HG02798 (cell line): ENCODE data around the gene ATP6V0E1.
"Not testable (repeated sequence)": the region's sequence is repeated elsewhere in the genome, so short reads cannot be mapped to it uniquely, and the experiment has no call there.

Experiments
- ATAC-seq: cut with Tn5 transposase; IDR thresholded peaks from one replicate; pipeline ENCODE4 v1.9.1; 2021; ENCODE audit warnings: mild to moderate bottlenecking; ENCODE audit not compliant: unreplicated experiment, poor library complexity

The ATP6V0E1 gene

GRCh38 chr5:173032096-173032495 lies 48.5 kb downstream of the ATP6V0E1 start:
- not testable (repeated sequence) for ATAC-seq

- ATAC-seq = no peak
These were observed 49.2 kb downstream of the ATP6V0E1 start for GRCh38 chr5:173032730-173033129.

DNA sequence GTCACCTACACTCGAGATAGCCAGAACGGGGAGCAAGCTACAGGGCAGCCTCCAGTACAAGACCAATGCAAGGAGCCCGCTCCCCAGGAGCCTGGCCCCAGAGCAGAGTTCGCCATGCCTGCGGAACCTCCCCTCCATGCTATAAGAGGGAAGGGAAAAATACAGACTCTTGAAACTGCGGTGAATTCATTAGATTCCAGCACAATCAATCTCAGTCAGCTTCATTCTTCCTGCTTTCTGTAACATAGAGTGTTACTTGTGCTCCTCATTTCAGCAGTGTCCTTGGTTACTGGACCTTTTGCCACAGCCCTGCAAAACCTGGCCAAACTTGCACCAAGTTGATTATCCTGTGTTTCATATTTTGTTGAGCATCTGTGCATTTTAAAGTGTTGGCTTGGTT lies 50.4 kb downstream of the ATP6V0E1 start:
- ATAC-seq = no peak

- peak; percentile 65 for ATAC-seq
These were observed 52.5 kb downstream of the ATP6V0E1 start for GRCh38 chr5:173035904-173036707.

- no peak for ATAC-seq
These were observed 55.6 kb downstream of the ATP6V0E1 start for GRCh38 chr5:173039188-173039587.

GRCh38 chr5:173039964-173040363 lies 56.4 kb downstream of the ATP6V0E1 start:
- no peak for ATAC-seq

DNA sequence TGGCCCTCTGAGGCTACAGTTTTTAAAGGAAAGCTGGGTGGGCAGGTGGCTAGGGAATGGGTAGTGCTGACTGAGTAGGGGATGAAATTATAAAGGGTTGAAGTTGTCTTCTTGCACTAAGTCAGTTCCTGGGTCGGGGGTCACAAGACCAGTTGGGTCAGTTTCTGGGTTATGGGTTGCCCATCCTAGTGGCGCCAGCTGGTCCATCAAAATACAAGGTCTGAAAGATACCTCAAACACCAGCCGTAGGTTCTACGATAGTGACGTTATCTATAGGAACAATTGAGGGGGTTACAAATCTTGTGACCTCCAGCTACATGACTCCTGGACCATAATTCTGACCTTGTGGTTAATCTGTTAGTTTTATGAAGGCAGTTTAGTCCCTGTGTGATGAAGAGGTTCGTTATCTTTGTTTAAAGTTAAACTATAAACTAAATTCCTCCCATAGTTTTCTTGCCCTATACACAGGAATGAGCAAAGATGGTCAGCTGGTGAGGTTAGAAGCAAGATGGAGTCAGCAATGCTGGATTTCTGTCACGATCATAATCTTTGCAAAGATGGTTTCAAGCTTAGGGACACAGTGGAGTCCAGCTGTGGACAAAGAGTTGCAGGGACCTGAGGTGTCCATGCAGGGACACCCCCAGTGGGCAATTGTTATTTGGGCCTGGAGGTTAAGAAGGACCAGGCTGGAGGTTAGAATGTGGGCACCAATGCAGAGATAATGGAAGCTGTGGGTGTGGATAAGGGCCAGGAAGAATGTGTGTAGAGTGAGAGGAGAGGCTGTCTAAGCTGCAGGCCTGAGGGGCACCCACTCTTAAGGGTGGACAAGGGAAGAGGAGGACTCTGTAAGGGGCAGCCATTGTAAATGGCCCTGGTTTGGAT lies 58.6 kb downstream of the ATP6V0E1 start:
- no peak for ATAC-seq

DNA sequence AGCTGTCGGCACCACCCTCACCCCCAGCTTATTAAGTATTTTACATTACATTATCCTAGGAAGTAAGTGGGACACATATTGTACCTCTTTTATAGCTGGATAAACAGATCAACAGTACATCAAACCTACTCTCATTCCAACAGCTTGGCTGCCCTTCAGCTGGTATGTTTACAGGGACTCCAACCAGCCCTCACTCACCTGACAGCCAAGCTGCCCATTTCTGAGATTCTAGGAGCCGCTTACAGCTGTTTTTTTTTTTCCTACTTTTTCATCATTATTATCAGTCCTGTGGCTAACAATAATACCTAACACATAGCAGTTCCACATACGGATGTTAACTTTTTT lies 59.2 kb downstream of the ATP6V0E1 start:
- no peak for ATAC-seq

- no peak for ATAC-seq
These were observed 61.9 kb downstream of the ATP6V0E1 start for GRCh38 chr5:173045474-173045873.

- ATAC-seq = not testable (repeated sequence)
These were observed 63.7 kb downstream of the ATP6V0E1 start for GRCh38 chr5:173047096-173047837.

GRCh38 chr5:173047838-173048105 lies 64.2 kb downstream of the ATP6V0E1 start:
- ATAC-seq = no peak

GRCh38 chr5:173050791-173051190 lies 67.2 kb downstream of the ATP6V0E1 start:
- ATAC-seq = no peak

GRCh38 chr5:173051746-173052145 lies 68.2 kb downstream of the ATP6V0E1 start:
- ATAC-seq = no peak

DNA sequence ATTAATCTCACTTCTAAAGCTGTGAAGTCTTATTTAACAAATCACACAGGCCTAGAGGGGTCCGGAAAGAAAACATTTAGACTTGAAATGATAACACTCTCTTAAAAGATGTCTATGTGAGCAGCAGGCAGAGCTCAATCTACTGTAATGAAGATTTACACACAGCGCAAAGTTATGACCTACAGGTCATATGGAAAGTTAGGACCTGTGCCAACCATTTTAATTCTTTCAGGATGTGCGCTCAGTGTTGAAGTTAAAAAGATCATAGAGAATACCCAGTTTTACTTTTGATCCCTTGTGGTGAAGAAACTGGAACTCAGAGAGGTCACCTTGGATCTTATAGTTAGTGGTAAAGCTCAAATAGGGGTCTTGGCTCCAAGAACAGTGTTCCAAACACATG lies 69.5 kb downstream of the ATP6V0E1 start:
- no peak for ATAC-seq

DNA sequence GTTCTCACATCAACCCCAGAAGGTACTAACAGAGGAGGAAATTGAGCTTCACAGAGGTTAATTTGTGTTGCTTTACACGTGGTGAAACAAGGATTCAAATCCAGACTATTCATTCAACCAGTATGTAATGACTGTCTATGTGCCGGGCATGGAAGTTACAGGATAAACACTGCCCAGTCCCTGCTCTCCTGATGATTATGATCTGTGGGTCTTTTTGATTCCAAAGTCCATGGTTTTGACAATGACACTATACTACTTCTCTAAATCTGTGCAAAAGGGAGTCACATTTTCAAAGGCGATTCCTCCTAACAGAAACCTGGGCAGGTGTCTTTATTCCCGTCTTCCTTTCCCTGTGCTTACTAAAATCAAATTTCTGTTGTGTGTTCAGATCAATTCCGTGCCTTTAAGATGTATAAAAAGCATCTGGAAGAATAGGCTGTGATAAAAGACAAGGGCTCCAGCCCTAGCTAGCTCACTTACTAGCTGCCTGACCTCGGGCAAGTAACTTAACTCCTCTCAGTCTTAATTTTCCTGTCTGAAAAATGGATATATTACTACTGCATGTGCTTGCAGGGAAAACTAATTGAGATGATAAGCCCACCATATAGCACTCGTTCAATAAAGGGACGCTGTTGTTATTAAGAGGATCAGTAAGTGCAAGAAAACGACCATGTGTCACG lies 71.6 kb downstream of the ATP6V0E1 start:
- ATAC-seq = no peak

- peak; percentile 0 for ATAC-seq
These were observed 72.1 kb downstream of the ATP6V0E1 start for GRCh38 chr5:173055722-173055982.

DNA sequence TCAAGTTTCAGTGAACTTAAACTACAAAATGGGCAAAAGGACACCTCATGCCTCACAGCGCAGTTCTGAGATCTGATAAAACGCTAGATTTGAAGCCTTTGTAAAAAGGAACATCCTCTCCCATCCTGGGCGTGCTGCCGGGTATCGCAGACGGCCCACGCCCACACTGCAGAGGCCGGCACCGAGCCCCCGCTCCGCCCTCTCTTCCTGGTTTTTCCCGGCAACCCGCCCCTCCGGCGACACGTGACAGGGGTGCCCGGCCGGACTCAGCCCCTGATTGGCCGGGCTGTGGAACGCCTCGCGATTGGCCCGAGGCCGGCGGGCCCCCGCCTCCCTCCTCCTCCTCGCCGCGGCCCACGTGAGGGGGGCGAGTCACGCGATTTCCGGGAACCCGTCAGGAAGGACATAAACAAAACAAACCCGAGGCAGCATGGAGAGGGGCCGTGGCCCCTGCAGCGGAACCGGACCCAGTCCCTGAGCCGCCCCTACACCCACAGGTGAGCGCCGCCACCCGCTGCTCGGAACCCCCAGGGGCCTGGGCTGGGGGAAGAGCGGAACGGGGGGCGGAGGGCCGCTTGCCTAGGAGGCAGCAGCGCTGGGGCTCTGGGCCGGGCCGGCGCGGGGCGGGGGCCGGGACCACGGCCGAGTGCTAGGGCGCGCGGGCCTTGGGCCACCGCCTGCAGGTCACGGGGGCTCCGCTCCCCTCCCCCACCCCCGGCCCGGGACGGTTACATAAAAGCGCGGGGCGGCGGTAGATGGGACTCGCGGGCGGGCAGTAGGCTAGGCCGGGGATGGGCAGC lies 72.6 kb downstream of the ATP6V0E1 start, which contains the start of gene CREBRF:
TSS of gene CREBRF (plus strand) at position 370 of the 800 bp plus-strand sequence. CDS start 24,424 bp downstream, outside the sequence.
- peak; percentile 81 for ATAC-seq

- peak; percentile 25 for ATAC-seq
These were observed 73.2 kb downstream of the ATP6V0E1 start for GRCh38 chr5:173056783-173057061.

GRCh38 chr5:173057062-173057924 lies 73.7 kb downstream of the ATP6V0E1 start:
- peak; percentile 80 for ATAC-seq
